ENCODE measurements around the gene ABAT.

DNA sequence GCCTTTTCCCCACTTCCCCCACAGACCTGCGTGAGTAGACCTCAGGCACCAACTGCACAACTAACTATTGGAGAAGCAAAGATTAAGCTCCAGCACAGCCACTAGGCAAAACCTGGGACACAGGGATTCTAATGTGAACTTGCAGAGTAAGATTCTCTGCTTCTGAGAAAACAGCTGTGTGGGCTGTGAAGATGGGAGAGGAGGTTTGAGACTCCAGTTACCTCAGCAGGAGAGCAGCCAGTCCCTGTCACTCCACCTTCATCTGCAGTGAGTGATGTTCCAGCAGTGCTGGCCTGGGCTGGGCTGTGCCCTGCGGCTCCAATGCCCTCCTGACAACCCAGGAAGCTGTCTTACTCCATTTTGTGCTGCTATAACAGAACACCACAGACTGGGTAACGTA lies 18.0 kb upstream of the ABAT start:
- no peak for TF ChIP-seq CTCF (IDR thresholded peaks at IDR 0.05)
- no peak for TF ChIP-seq ZFX (IDR thresholded peaks at IDR 0.05; ENCODE audit: borderline replicate concordance)
